ENCODE results near the gene CHRNA4. TPM values are rescaled to one million over a fixed set of nuclear protein-coding genes. Genes with fewer than 3 reads are reported as not detected.

Gene CHRNA4
- total and polyA plus RNA-seq, 9 donors, result 0.06 to 2.9 (median 0.43) TPM; not detected in 2

GRCh38 chr20:63362436-63363009 lies 1.4 kb upstream of the CHRNA4 start:
- 75 to 80% (median 80%) methylated on average over 16 of the region's 16 CpGs for WGBS, 3 donors
- H3K4me1 ChIP-seq (ENCODE audit: insufficient read depth), result no peaks in the 10 kb centered on the region
- H3K9me3 ChIP-seq, result no peaks in the 10 kb centered on the region
- H3K27ac ChIP-seq, result no peak overlapping the region
- no peak overlapping the region for H3K4me3 ChIP-seq
- no peak for DNase-seq
- TF ChIP-seq CTCF (IDR thresholded peaks at IDR 0.05), result no peak
- no peak for TF ChIP-seq POLR2A (IDR thresholded peaks at IDR 0.05)
- no peak for TF ChIP-seq EP300 (IDR thresholded peaks at IDR 0.05)
- intact Hi-C loops (cut with DNase I), result no loop called here
- no peaks in the 10 kb centered on the region for H3K36me3 ChIP-seq
- no peaks in the 10 kb centered on the region for H3K27me3 ChIP-seq

GRCh38 chr20:63361519-63362435 lies 628 bp upstream of the CHRNA4 start:
- TF ChIP-seq CTCF (IDR thresholded peaks at IDR 0.05), result no peak
- TF ChIP-seq POLR2A (IDR thresholded peaks at IDR 0.05), result no peak
- no peak for TF ChIP-seq EP300 (IDR thresholded peaks at IDR 0.05)
- DNase-seq, result no peak
- no peaks in the 10 kb centered on the region for H3K9me3 ChIP-seq
- WGBS, 3 donors, result 9 to 13% (median 10%) methylated on average over 48 to 50 of the region's 50 CpGs
- no peaks in the 10 kb centered on the region for H3K27me3 ChIP-seq
- no peaks in the 10 kb centered on the region for H3K4me1 ChIP-seq (ENCODE audit: insufficient read depth)
- no peak overlapping the region for H3K4me3 ChIP-seq
- intact Hi-C loops (cut with DNase I), result no loop called here
- no peaks in the 10 kb centered on the region for H3K36me3 ChIP-seq
- H3K27ac ChIP-seq, result no peak overlapping the region

GRCh38 chr20:63359937-63360849 lies 956 bp downstream of the CHRNA4 start:
- no peak for TF ChIP-seq EP300 (IDR thresholded peaks at IDR 0.05)
- TF ChIP-seq CTCF (IDR thresholded peaks at IDR 0.05), result no peak
- TF ChIP-seq POLR2A (IDR thresholded peaks at IDR 0.05), result no peak
- DNase-seq, result no peak
- Histone ChIP-seq H3K27ac (no peak overlapping the region), H3K4me1 (ENCODE audit: insufficient read depth) (no peaks in the 10 kb centered on the region), H3K36me3 (no peaks in the 10 kb centered on the region), H3K9me3 (no peaks in the 10 kb centered on the region), H3K27me3 (no peaks in the 10 kb centered on the region), H3K4me3 (no peak overlapping the region)
- WGBS, 3 donors, result 26 to 34% (median 33%) methylated on average over 31 to 38 of the region's 38 CpGs
- intact Hi-C loops (cut with DNase I), result no loop called here
